Measurements from ENCODE around the gene PRDX5. TPM values are rescaled to one million over a fixed set of nuclear protein-coding genes. Genes with fewer than 3 reads are reported as not detected.
A peak's percentile ranks its signal among the peaks of the same experiment; 100 is the strongest.
"Not testable (repeated sequence)": the region's sequence is repeated elsewhere in the genome, so short reads cannot be mapped to it uniquely, and the experiment has no call there.

PRDX5 gene
- total RNA-seq, 2 donors from 2014 or later, result 235 to 289 TPM

- H3K27me3 Mint-ChIP-seq (ENCODE audit: insufficient read depth), result no peaks in the 10 kb centered on the region
- H3K4me1 ChIP-seq (ENCODE audit: control insufficient read depth, insufficient read depth, low read length), result peaks cover 5% of the 10 kb centered on the region
- H3K4me3 ChIP-seq (ENCODE audit: low read length), result no peak overlapping the region
- peak; percentile 44 for TF ChIP-seq CTCF (conservative IDR thresholded peaks at IDR 0.05)
- no peaks in the 10 kb centered on the region for H3K9me3 ChIP-seq (ENCODE audit: control insufficient read depth, low read length)
- H3K27ac ChIP-seq (ENCODE audit: low read depth, low read length), result no peak overlapping the region
- peaks cover 34% of the 10 kb centered on the region for H3K36me3 ChIP-seq (ENCODE audit: control insufficient read depth, insufficient read depth, low read length)
- no peaks in the 10 kb centered on the region for H3K9me3 Mint-ChIP-seq
- peak; percentile 71 for DNase-seq
- peaks cover 35% of the 10 kb centered on the region for H3K36me3 Mint-ChIP-seq (ENCODE audit: low read depth)
- no peak overlapping the region for H3K27ac Mint-ChIP-seq
- 85 to 92% methylated on average over 11 to 24 of the region's 24 CpGs for WGBS, 2 experiments (ENCODE audit: insufficient coverage in 1 of 2, insufficient read length in 1 of 2)
- no peaks in the 10 kb centered on the region for H3K27me3 ChIP-seq (ENCODE audit: control insufficient read depth, insufficient read depth, low read length, poor library complexity, severe bottlenecking)
- no peak overlapping the region for H3K9ac ChIP-seq (ENCODE audit: extremely low read depth, low read length, poor library complexity, severe bottlenecking)
- peaks cover 12% of the 10 kb centered on the region for H3K4me1 Mint-ChIP-seq
- peak overlapping the region; percentile 28 for H3K4me3 Mint-ChIP-seq
These were observed 2.9 kb upstream of the PRDX5 start for GRCh38 chr11:64314805-64315561.

- H3K27ac ChIP-seq (ENCODE audit: low read depth, low read length); H3K9ac ChIP-seq (ENCODE audit: extremely low read depth, low read length, poor library complexity, severe bottlenecking); DNase-seq; H3K9me3 ChIP-seq (ENCODE audit: control insufficient read depth, low read length); H3K4me1 ChIP-seq (ENCODE audit: control insufficient read depth, insufficient read depth, low read length); H3K27me3 ChIP-seq (ENCODE audit: control insufficient read depth, insufficient read depth, low read length, poor library complexity, severe bottlenecking); H3K9me3 Mint-ChIP-seq; H3K27me3 Mint-ChIP-seq (ENCODE audit: insufficient read depth): not testable (repeated sequence)
- peak overlapping the region; percentile 84 for H3K4me3 ChIP-seq (ENCODE audit: low read length)
- H3K27ac Mint-ChIP-seq, result peak overlapping the region; percentile 99
- peaks cover 40% of the 10 kb centered on the region for H3K36me3 Mint-ChIP-seq (ENCODE audit: low read depth)
- H3K4me1 Mint-ChIP-seq, result peaks cover 12% of the 10 kb centered on the region
- H3K4me3 Mint-ChIP-seq, result peak overlapping the region; percentile 94
- 87 to 100% methylated on average over 5 to 25 of the region's 25 CpGs for whole genome bisulfite sequencing, 2 experiments (ENCODE audit: insufficient coverage in 1 of 2, insufficient read length in 1 of 2)
- H3K36me3 ChIP-seq (ENCODE audit: control insufficient read depth, insufficient read depth, low read length), result peaks cover 40% of the 10 kb centered on the region
These were observed 2.0 kb upstream of the PRDX5 start for GRCh38 chr11:64315667-64316526.

DNA sequence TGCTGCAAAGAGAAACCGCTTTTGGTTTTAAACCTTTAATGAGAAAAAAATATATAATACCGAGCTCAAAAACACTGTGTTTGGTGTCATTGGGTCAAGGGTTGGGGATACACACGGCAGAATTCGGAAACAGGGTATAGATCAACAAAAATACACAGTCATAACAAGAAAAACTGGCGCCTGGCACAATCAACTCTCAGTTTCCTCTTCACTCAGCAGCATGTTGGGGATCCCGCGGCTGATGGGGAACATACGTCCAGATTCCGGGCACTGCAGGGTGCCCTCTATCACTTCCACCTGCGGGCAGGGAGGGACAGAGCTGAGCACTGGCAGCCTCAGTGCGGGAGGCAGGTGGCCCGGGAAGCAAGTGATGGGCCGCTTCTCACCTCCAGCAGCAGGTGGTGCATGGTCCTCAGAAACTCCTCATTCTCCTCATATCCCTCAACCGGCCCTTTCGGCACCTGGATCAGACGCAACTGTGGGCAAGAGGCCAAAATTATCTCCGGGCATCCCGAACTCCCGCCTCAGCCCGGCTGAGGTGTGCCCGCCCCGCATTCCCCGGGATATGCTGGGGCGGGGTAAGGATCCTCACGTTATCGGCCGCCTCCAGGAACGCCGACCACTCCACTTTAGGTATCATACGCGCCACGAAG lies 1.1 kb upstream of the PRDX5 start:
- DNase-seq, result peak; percentile 82
- no peaks in the 10 kb centered on the region for H3K27me3 Mint-ChIP-seq (ENCODE audit: insufficient read depth)

More for the DNA sequence above, 1.1 kb upstream of the PRDX5 start:
- peak; percentile 57 for TF ChIP-seq CTCF (conservative IDR thresholded peaks at IDR 0.05)
- H3K4me1 ChIP-seq (ENCODE audit: control insufficient read depth, insufficient read depth, low read length), result peaks cover 5% of the 10 kb centered on the region
- Mint-ChIP-seq H3K9me3 (no peaks in the 10 kb centered on the region), H3K4me1 (peaks cover 12% of the 10 kb centered on the region), H3K27ac (peak overlapping the region; percentile 99), H3K36me3 (ENCODE audit: low read depth) (peaks cover 46% of the 10 kb centered on the region), H3K4me3 (peak overlapping the region; percentile 94)
- WGBS, 2 experiments (ENCODE audit: insufficient coverage in 1 of 2, insufficient read length in 1 of 2), result 1 to 9% methylated on average over 16 to 32 of the region's 32 CpGs
- no peaks in the 10 kb centered on the region for H3K27me3 ChIP-seq (ENCODE audit: control insufficient read depth, insufficient read depth, low read length, poor library complexity, severe bottlenecking)
- peak overlapping the region; percentile 93 for H3K9ac ChIP-seq (ENCODE audit: extremely low read depth, low read length, poor library complexity, severe bottlenecking)
- H3K4me3 ChIP-seq (ENCODE audit: low read length), result peak overlapping the region; percentile 84
- H3K36me3 ChIP-seq (ENCODE audit: control insufficient read depth, insufficient read depth, low read length), result peaks cover 47% of the 10 kb centered on the region
- H3K9me3 ChIP-seq (ENCODE audit: control insufficient read depth, low read length), result no peaks in the 10 kb centered on the region
- H3K27ac ChIP-seq (ENCODE audit: low read depth, low read length), result peak overlapping the region; percentile 98
